ENCODE measurements around the gene CERK.

DNA sequence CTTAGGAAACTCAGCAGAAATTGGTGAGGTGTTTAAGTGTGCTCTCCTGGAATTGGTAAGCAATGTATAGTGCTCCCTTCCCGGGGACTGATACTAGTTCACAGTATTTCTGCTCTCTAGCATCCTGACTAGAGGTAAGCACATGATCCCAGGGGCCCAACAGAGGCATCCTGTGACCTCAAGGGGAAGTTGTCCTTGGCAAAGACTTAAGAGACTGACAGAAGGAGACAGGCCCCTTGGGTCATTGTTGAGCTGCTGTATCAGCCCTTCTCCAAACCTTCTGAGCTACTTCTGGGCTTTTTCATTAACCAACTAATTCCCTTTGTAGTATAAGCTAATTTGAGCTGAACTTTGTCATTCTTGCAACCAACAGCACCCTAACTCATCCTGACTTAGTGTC lies 20.1 kb upstream of the CERK start:
- TF ChIP-seq, protein P1, sequence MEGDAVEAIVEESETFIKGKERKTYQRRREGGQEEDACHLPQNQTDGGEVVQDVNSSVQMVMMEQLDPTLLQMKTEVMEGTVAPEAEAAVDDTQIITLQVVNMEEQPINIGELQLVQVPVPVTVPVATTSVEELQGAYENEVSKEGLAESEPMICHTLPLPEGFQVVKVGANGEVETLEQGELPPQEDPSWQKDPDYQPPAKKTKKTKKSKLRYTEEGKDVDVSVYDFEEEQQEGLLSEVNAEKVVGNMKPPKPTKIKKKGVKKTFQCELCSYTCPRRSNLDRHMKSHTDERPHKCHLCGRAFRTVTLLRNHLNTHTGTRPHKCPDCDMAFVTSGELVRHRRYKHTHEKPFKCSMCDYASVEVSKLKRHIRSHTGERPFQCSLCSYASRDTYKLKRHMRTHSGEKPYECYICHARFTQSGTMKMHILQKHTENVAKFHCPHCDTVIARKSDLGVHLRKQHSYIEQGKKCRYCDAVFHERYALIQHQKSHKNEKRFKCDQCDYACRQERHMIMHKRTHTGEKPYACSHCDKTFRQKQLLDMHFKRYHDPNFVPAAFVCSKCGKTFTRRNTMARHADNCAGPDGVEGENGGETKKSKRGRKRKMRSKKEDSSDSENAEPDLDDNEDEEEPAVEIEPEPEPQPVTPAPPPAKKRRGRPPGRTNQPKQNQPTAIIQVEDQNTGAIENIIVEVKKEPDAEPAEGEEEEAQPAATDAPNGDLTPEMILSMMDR (IDR thresholded peaks at IDR 0.05): no peak
- TF ChIP-seq EP300 (IDR thresholded peaks at IDR 0.05): no peak
- TF ChIP-seq POLR2A (IDR thresholded peaks at IDR 0.05): no peak
